Spinal cord (tissue), 10 donors: ENCODE results near the gene TMEM239. TPM values are rescaled to one million over a fixed set of nuclear protein-coding genes. Genes with fewer than 3 reads are reported as not detected.

Experiments
- DNase-seq, 6 donors: peaks; one replicate each; pipeline versions ENCODE4 v3.0.0 to v3.0.0-alpha.2; 2013 to 2015; ENCODE audit warnings: low spot score in 6 of 6, low read depth in 4 of 6
- H3K27ac ChIP-seq: one replicate; pipeline ENCODE4 v1.5.1; 2013; ENCODE audit warnings: low read depth, low read length, control low read depth
- H3K27me3 ChIP-seq: one replicate; pipeline ENCODE4 v1.6.1; 2013; ENCODE audit warnings: low read length; ENCODE audit not compliant: control insufficient read depth, insufficient read depth
- H3K36me3 ChIP-seq: one replicate; pipeline ENCODE4 v1.6.1; 2013; ENCODE audit warnings: low read length; ENCODE audit not compliant: control insufficient read depth, insufficient read depth
- H3K4me1 ChIP-seq: one replicate; pipeline ENCODE4 v1.6.1; 2013; ENCODE audit warnings: low read length; ENCODE audit not compliant: control insufficient read depth, insufficient read depth
- H3K4me3 ChIP-seq: one replicate; pipeline ENCODE4 v1.5.1; 2013; ENCODE audit warnings: low read depth, low read length, control low read depth
- H3K9me3 ChIP-seq: one replicate; pipeline ENCODE4 v1.6.1; 2013; ENCODE audit warnings: low read length; ENCODE audit not compliant: control insufficient read depth, insufficient read depth
- WGBS: methylation state at CpG from one replicate; pipeline ENCODE4 v1.1.5; 2013; ENCODE audit warnings: missing lambda C conversion rate; ENCODE audit not compliant: insufficient coverage; 5-methylcytosine and 5-hydroxymethylcytosine counted together
- polyA plus RNA-seq, 2 donors: library from polyadenylated mRNA; unstranded; fragments of 120-200 nt; gene quantifications; one replicate each; pipeline ENCODE4 v1.2.1, GENCODE V29; 2013; ENCODE audit not compliant: insufficient read length in 2 of 2
- total RNA-seq, 2 donors: library from RNA; depleted of rRNA in 1 of 2; stranded (reverse); fragments of 120-200 nt in 1 of 2; fragments of >200 nt in 1 of 2; gene quantifications; one replicate each; pipeline versions ENCODE4 v1.2.3 to v1.2.4, GENCODE V29; 2013 to 2014
- donor health status: healthy.

TMEM239 gene
- total and polyA plus RNA-seq, 4 donors, result not detected

- H3K36me3 ChIP-seq, result peaks cover 18% of the 10 kb centered on the region
- no peaks in the 10 kb centered on the region for H3K27me3 ChIP-seq
- H3K27ac ChIP-seq, result peak overlapping the region; percentile 76
Measured at GRCh38 chr20:2840967-2841531, 24.9 kb downstream of the TMEM239 start.

GRCh38 chr20:2845607-2846006 is 29.4 kb downstream of the TMEM239 start:
- H3K9me3 ChIP-seq, result no peaks in the 10 kb centered on the region
- no CpG with 5 or more reads among the region's 2 CpGs for WGBS
- H3K4me1 ChIP-seq, result peaks cover 4% of the 10 kb centered on the region
- H3K36me3 ChIP-seq, result peaks cover 2% of the 10 kb centered on the region
- no peak overlapping the region for H3K27ac ChIP-seq
- no peak overlapping the region for H3K4me3 ChIP-seq
- no peak for DNase-seq
- no peaks in the 10 kb centered on the region for H3K27me3 ChIP-seq

More at GRCh38 chr20:2840967-2841531, 24.9 kb downstream of the TMEM239 start:
- 4% methylated on average over 33 of the region's 33 CpGs for WGBS
- H3K4me1 ChIP-seq, result peaks cover 16% of the 10 kb centered on the region
- H3K9me3 ChIP-seq, result no peaks in the 10 kb centered on the region
- peak in 4 of 6 donors; percentile 22 to 72 (median 46) for DNase-seq
- peak overlapping the region; percentile 83 for H3K4me3 ChIP-seq

GRCh38 chr20:2846698-2847097 is 30.5 kb downstream of the TMEM239 start:
- no peak for DNase-seq
- Histone ChIP-seq H3K36me3 (peaks cover 2% of the 10 kb centered on the region), H3K27me3 (no peaks in the 10 kb centered on the region), H3K9me3 (no peaks in the 10 kb centered on the region), H3K4me3 (no peak overlapping the region), H3K4me1 (peaks cover 2% of the 10 kb centered on the region), H3K27ac (no peak overlapping the region)
- WGBS, result 86% methylated on average over 5 of the region's 5 CpGs

DNA sequence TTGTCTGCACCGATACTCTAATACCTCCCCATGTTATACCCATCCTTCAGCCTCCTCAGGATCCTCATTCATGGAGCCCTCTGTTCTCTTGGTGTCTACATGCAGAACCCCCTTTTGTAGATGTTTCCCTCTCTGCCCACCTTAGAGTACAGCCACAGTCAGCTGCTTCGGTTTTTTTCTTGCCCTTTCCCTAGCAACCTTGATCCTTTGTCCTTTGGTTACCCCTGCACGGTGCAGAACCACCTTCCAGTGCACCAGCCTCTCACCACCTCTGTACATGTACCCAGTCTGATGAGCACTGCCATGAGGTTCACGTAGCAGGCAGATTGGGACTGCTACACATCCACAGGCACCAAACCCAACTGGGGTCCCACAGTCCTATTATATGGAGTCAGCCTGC is 31.6 kb downstream of the TMEM239 start:
- DNase-seq, result no peak
- Histone ChIP-seq H3K27ac (no peak overlapping the region), H3K36me3 (peaks cover 2% of the 10 kb centered on the region), H3K9me3 (no peaks in the 10 kb centered on the region), H3K4me3 (no peak overlapping the region), H3K4me1 (peaks cover 4% of the 10 kb centered on the region), H3K27me3 (no peaks in the 10 kb centered on the region)
- WGBS, result 93% methylated on average over 4 of the region's 4 CpGs

- Histone ChIP-seq H3K27ac (no peak overlapping the region), H3K9me3 (no peaks in the 10 kb centered on the region), H3K27me3 (no peaks in the 10 kb centered on the region), H3K4me3 (no peak overlapping the region), H3K36me3 (peaks cover 2% of the 10 kb centered on the region), H3K4me1 (peaks cover 4% of the 10 kb centered on the region)
- DNase-seq, result no peak
- WGBS, result 96% methylated on average over 3 of the region's 4 CpGs
Measured at GRCh38 chr20:2849529-2849928, 33.4 kb downstream of the TMEM239 start.

- DNase-seq, result no peak
Measured at GRCh38 chr20:2851086-2851485, 34.9 kb downstream of the TMEM239 start.

DNA sequence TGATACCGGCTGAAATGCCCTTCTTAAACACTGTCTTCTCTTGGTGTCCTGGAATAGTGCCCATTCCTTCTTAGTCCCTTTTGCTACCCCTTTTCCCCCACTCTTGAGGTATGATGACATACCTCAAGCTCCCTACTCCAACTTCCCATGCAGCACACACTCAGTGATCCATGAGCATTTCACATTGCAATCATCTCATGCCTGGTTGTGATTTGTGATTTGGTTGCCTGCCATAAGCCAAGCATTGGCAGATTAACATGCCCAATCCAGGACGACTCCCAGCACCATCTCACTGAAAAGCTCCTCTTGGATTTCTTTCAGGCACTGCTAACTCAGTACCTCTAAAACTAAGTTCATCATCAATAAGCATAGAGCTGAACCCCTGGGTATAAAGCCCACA is 42.4 kb downstream of the TMEM239 start:
- DNase-seq, result no peak

More at GRCh38 chr20:2851086-2851485, 34.9 kb downstream of the TMEM239 start:
- Histone ChIP-seq H3K27ac (no peak overlapping the region), H3K36me3 (no peaks in the 10 kb centered on the region), H3K4me1 (peaks cover 4% of the 10 kb centered on the region), H3K4me3 (no peak overlapping the region), H3K27me3 (no peaks in the 10 kb centered on the region), H3K9me3 (no peaks in the 10 kb centered on the region)
- 94% methylated on average over 10 of the region's 10 CpGs for WGBS

GRCh38 chr20:2859330-2860121 is 43.4 kb downstream of the TMEM239 start:
- H3K4me3 ChIP-seq, result no peak overlapping the region
- H3K36me3 ChIP-seq, result peaks cover 50% of the 10 kb centered on the region
- H3K4me1 ChIP-seq, result peaks cover 11% of the 10 kb centered on the region
- no peak overlapping the region for H3K27ac ChIP-seq
- DNase-seq, result peak in 1 of 6 donors; percentile 63
- WGBS, result 84% methylated on average over 4 of the region's 4 CpGs
- H3K9me3 ChIP-seq, result no peaks in the 10 kb centered on the region
- no peaks in the 10 kb centered on the region for H3K27me3 ChIP-seq

More for the DNA sequence above, 42.4 kb downstream of the TMEM239 start:
- Histone ChIP-seq H3K27me3 (no peaks in the 10 kb centered on the region), H3K4me1 (peaks cover 11% of the 10 kb centered on the region), H3K9me3 (no peaks in the 10 kb centered on the region), H3K4me3 (no peak overlapping the region), H3K36me3 (peaks cover 41% of the 10 kb centered on the region), H3K27ac (no peak overlapping the region)
- 67% methylated on average over 1 of the region's 2 CpGs for WGBS

GRCh38 chr20:2864626-2865025 is 48.5 kb downstream of the TMEM239 start:
- no peak overlapping the region for H3K27ac ChIP-seq
- peaks cover 3% of the 10 kb centered on the region for H3K4me1 ChIP-seq
- no peaks in the 10 kb centered on the region for H3K9me3 ChIP-seq
- 99% methylated on average over 10 of the region's 12 CpGs for WGBS
- DNase-seq, result no peak
- no peaks in the 10 kb centered on the region for H3K27me3 ChIP-seq
- no peak overlapping the region for H3K4me3 ChIP-seq
- peaks cover 78% of the 10 kb centered on the region for H3K36me3 ChIP-seq

- DNase-seq, result no peak
- H3K4me1 ChIP-seq, result no peaks in the 10 kb centered on the region
- H3K36me3 ChIP-seq, result peaks cover 74% of the 10 kb centered on the region
- no peak overlapping the region for H3K4me3 ChIP-seq
- no peak overlapping the region for H3K27ac ChIP-seq
- no peaks in the 10 kb centered on the region for H3K9me3 ChIP-seq
- no peaks in the 10 kb centered on the region for H3K27me3 ChIP-seq
- WGBS, result 96% methylated on average over 10 of the region's 10 CpGs
Measured at GRCh38 chr20:2865101-2865500, 48.9 kb downstream of the TMEM239 start.
